Transverse colon (tissue), 4 donors: ENCODE data around the gene PARP12.
A peak's percentile ranks its signal among the peaks of the same experiment; 100 is the strongest.

ENCODE experiments used
- POLR2A ChIP-seq: fragments of 450-650 bp; IDR thresholded peaks from one replicate; pipeline ENCODE4 v1.6.1; 2016; ENCODE audit warnings: antibody characterized with exemption, mild to moderate bottlenecking, moderate library complexity
- POLR2AphosphoS5 ChIP-seq, 3 donors: sonication (generic); formaldehyde crosslinking; IDR thresholded peaks; one replicate each; pipeline ENCODE4 v1.6.1; 2016; ENCODE audit warnings: antibody characterized with exemption in 3 of 3
- TF ChIP-seq, protein P1 (sequence below), 5 experiments: fragments of 200-600 bp in 3 of 5; fragments of 450-650 bp in 2 of 5; sonication (generic) in 3 of 5; IDR thresholded peaks; 1 replicate in 2 of 5; 2 replicates in 3 of 5; pipeline ENCODE4 v1.5.1; 2016 to 2017; ENCODE audit warnings: antibody characterized with exemption in 5 of 5, inconsistent platforms in 3 of 5, mild to moderate bottlenecking in 2 of 5, moderate library complexity in 1 of 5

DNA sequence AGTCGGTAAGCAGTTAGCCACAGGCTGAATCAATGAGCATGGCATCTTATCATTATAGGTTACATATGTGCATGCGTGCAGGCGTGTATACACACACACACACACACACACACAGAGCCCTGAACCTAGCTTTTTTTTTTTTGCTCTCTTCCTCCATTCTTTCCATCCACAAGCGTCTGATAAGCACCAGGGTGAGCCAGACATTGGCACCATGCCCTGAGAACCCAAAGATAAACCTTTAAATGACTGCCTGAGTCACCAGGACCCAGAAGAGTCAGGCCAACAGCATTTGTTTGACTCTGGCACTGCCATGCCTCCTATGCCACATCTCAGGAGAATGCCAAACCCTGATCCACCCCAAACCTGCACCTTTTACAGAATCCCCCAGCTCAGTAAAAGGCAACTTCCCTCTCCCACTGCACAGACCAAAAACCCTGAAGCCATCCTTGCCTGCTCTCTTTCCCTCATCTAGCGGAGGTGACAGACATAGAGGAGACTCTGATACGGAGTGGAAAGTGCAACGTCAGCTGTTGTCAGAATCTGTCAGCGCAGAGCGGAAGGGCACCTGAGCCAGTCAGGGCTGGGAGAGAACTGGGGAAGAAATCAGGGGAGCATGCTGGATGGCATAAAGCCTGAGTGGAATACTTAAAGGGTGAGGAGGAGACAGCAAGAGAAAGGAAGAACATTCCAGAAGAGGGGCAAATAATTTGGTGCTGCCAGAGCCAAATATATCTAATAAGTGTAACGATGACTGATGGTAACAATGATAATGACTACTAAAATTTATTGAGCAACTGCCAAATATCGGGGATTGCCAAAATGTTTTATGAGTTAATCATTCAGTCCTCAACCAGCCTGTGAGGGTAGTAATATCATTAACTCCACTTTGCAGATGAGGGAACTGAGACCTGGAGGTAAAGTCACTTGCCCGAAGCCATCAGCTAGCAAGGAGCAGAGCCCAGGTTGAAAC, 3.2 kb downstream of the PARP12 start:
- TF ChIP-seq, protein P1, sequence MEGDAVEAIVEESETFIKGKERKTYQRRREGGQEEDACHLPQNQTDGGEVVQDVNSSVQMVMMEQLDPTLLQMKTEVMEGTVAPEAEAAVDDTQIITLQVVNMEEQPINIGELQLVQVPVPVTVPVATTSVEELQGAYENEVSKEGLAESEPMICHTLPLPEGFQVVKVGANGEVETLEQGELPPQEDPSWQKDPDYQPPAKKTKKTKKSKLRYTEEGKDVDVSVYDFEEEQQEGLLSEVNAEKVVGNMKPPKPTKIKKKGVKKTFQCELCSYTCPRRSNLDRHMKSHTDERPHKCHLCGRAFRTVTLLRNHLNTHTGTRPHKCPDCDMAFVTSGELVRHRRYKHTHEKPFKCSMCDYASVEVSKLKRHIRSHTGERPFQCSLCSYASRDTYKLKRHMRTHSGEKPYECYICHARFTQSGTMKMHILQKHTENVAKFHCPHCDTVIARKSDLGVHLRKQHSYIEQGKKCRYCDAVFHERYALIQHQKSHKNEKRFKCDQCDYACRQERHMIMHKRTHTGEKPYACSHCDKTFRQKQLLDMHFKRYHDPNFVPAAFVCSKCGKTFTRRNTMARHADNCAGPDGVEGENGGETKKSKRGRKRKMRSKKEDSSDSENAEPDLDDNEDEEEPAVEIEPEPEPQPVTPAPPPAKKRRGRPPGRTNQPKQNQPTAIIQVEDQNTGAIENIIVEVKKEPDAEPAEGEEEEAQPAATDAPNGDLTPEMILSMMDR (IDR thresholded peaks at IDR 0.05), result no peak
- TF ChIP-seq POLR2A (no peak), POLR2AphosphoS5 (IDR thresholded peaks at IDR 0.05) (peak in 1 of 3 donors; percentile 22)
